SK-N-SH treated with all-trans-retinoic acid at 6 μM for 48 hours (cell line): ENCODE results near the gene SIL1.

Source experiments
- ATAC-seq: fragments of 200-7000 bp; cut with Tn5 transposase; 3 replicates; pipeline ENCODE4 v1.9.1; 2020; ENCODE audit warnings: mild to moderate bottlenecking, moderate library complexity
- ARNTL ChIP-seq: fragments of 450-650 bp; formaldehyde crosslinking; IDR thresholded peaks from 2 replicates; pipeline ENCODE4 v1.5.0; 2020; ENCODE audit warnings: low read depth, mild to moderate bottlenecking, moderate library complexity, borderline replicate concordance
- BACH2 ChIP-seq: fragments of 250-450 bp; sonication (Bioruptor Pico); IDR thresholded peaks from 2 replicates; pipeline ENCODE4 v1.9.0; 2021; ENCODE audit warnings: mild to moderate bottlenecking, borderline replicate concordance
- CREB5 ChIP-seq: fragments of 250-450 bp; sonication (Bioruptor Pico); IDR thresholded peaks from 2 replicates; pipeline ENCODE4 v1.5.1; 2020; ENCODE audit warnings: low read depth, mild to moderate bottlenecking, moderate library complexity
- CSDC2 ChIP-seq: fragments of 250-450 bp; sonication (Bioruptor Pico); IDR thresholded peaks from 2 replicates; pipeline ENCODE4 v1.5.0; 2020; ENCODE audit warnings: mild to moderate bottlenecking, moderate library complexity
- CSRNP3 ChIP-seq: fragments of 250-450 bp; sonication (Bioruptor Pico); IDR thresholded peaks from 2 replicates; pipeline ENCODE4 v1.5.1; 2021; ENCODE audit warnings: mild to moderate bottlenecking, moderate library complexity
- ESRRG ChIP-seq: fragments of 250-450 bp; sonication (Bioruptor Pico); IDR thresholded peaks from 2 replicates; pipeline ENCODE4 v1.6.1; 2021; ENCODE audit warnings: mild to moderate bottlenecking
- GLIS3 ChIP-seq: fragments of 250-450 bp; sonication (Bioruptor Pico); IDR thresholded peaks from 2 replicates; pipeline ENCODE4 v1.5.0; 2020; ENCODE audit warnings: mild to moderate bottlenecking, moderate library complexity
- ISL1 ChIP-seq: fragments of 250-450 bp; sonication (Bioruptor Pico); IDR thresholded peaks from 2 replicates; pipeline ENCODE4 v2.1.2; 2022; ENCODE audit warnings: mild to moderate bottlenecking, moderate library complexity
- OSR1 ChIP-seq: fragments of 250-450 bp; sonication (Bioruptor Pico); IDR thresholded peaks from 2 replicates; pipeline ENCODE4 v1.8.0; 2022; ENCODE audit warnings: moderate library complexity, mild to moderate bottlenecking, inconsistent platforms
- PATZ1 ChIP-seq: fragments of 250-450 bp; sonication (Bioruptor Pico); IDR thresholded peaks from 2 replicates; pipeline ENCODE4 v1.8.0; 2020; ENCODE audit warnings: mild to moderate bottlenecking, moderate library complexity, borderline replicate concordance
- POU6F1 ChIP-seq: fragments of 250-450 bp; sonication (Bioruptor Pico); IDR thresholded peaks from 2 replicates; pipeline ENCODE4 v1.8.0; 2021; ENCODE audit warnings: low read depth, mild to moderate bottlenecking, moderate library complexity, borderline replicate concordance
- PPARA ChIP-seq: fragments of 250-450 bp; sonication (Bioruptor Pico); IDR thresholded peaks from 2 replicates; pipeline ENCODE4 v1.5.0; 2020; ENCODE audit warnings: mild to moderate bottlenecking, borderline replicate concordance
- RARB ChIP-seq: fragments of 250-450 bp; sonication (Bioruptor Pico); IDR thresholded peaks from 2 replicates; pipeline ENCODE4 v1.8.0; 2021; ENCODE audit warnings: mild to moderate bottlenecking, moderate library complexity
- SNAI2 ChIP-seq: fragments of 250-450 bp; sonication (Bioruptor Pico); IDR thresholded peaks from 2 replicates; pipeline ENCODE4 v1.5.0; 2020; ENCODE audit warnings: mild to moderate bottlenecking, moderate library complexity
- TOX ChIP-seq: fragments of 250-450 bp; sonication (Bioruptor Pico); IDR thresholded peaks from 2 replicates; pipeline ENCODE4 v1.8.0; 2021; ENCODE audit warnings: mild to moderate bottlenecking, moderate library complexity, borderline replicate concordance
- TSHZ2 ChIP-seq: fragments of 250-450 bp; sonication (Bioruptor Pico); IDR thresholded peaks from 2 replicates; pipeline ENCODE4 v1.5.0; 2020; ENCODE audit warnings: mild to moderate bottlenecking, moderate library complexity
- ZC3H10 ChIP-seq: fragments of 250-450 bp; sonication (Bioruptor Pico); IDR thresholded peaks from 2 replicates; pipeline ENCODE4 v1.5.1; 2021; ENCODE audit warnings: mild to moderate bottlenecking, moderate library complexity
- ZFP3 ChIP-seq: fragments of 250-450 bp; sonication (Bioruptor Pico); IDR thresholded peaks from 2 replicates; pipeline ENCODE4 v1.5.0; 2020; ENCODE audit warnings: mild to moderate bottlenecking, moderate library complexity
- ZFP30 ChIP-seq: fragments of 450-650 bp; formaldehyde crosslinking; IDR thresholded peaks from 2 replicates; pipeline ENCODE4 v1.5.0; 2022; ENCODE audit warnings: mild to moderate bottlenecking, moderate library complexity
- ZNF565 ChIP-seq: fragments of 450-650 bp; formaldehyde crosslinking; conservative IDR thresholded peaks from 2 replicates; pipeline ENCODE4 v1.5.0; 2020; ENCODE audit warnings: low read depth, mild to moderate bottlenecking, moderate library complexity
- ZNF70 ChIP-seq: fragments of 450-650 bp; formaldehyde crosslinking; IDR thresholded peaks from 2 replicates; pipeline ENCODE4 v1.5.0; 2020; ENCODE audit warnings: mild to moderate bottlenecking, moderate library complexity
- ZNF8 ChIP-seq: fragments of 450-650 bp; formaldehyde crosslinking; IDR thresholded peaks from 2 replicates; pipeline ENCODE4 v1.5.0; 2020; ENCODE audit warnings: mild to moderate bottlenecking, moderate library complexity

Gene SIL1

GRCh38 chr5:138932171-138932810 is 265.9 kb downstream of the SIL1 start:
- no peak; the same call in 2 of the 3 replicates for ATAC-seq
- TF ChIP-seq CSDC2 (CRISPR knock-in tag) (no peak), ZFP3 (CRISPR knock-in tag) (no peak), TSHZ2 (CRISPR knock-in tag) (no peak), ZNF565 (CRISPR knock-in tag) (no peak), RARB (no peak), CSRNP3 (no peak), ISL1 (CRISPR knock-in tag) (no peak), SNAI2 (CRISPR knock-in tag) (no peak), ZNF8 (no peak), BACH2 (CRISPR knock-in tag) (no peak), ZFP30 (CRISPR knock-in tag) (no peak), GLIS3 (no peak), TOX (CRISPR knock-in tag) (no peak), ESRRG (CRISPR knock-in tag) (no peak), ARNTL (CRISPR knock-in tag) (no peak), PPARA (no peak)

GRCh38 chr5:138930371-138931097 is 267.6 kb downstream of the SIL1 start:
- no peak for TF ChIP-seq CREB5 (CRISPR knock-in tag)
- no peak for TF ChIP-seq RARB
- no peak for ATAC-seq

- no peak for ATAC-seq
- TF ChIP-seq ZNF8 (no peak), PATZ1 (CRISPR knock-in tag) (no peak), ESRRG (CRISPR knock-in tag) (no peak), ZFP30 (CRISPR knock-in tag) (no peak), OSR1 (CRISPR knock-in tag) (no peak), ISL1 (CRISPR knock-in tag) (no peak), BACH2 (CRISPR knock-in tag) (no peak), ZNF70 (no peak), ARNTL (CRISPR knock-in tag) (no peak), POU6F1 (CRISPR knock-in tag) (no peak), ZC3H10 (CRISPR knock-in tag) (no peak), SNAI2 (CRISPR knock-in tag) (no peak), CSRNP3 (no peak), PPARA (no peak), CSDC2 (CRISPR knock-in tag) (no peak), TOX (CRISPR knock-in tag) (no peak), ZNF565 (CRISPR knock-in tag) (no peak), CREB5 (CRISPR knock-in tag) (no peak), GLIS3 (no peak), RARB (no peak)
These were observed 268.6 kb downstream of the SIL1 start for GRCh38 chr5:138929571-138929955.
